Mucosa of descending colon (tissue), 3 donors: ENCODE measurements around the gene PRRC2B. TPM values are rescaled to one million over a fixed set of nuclear protein-coding genes. Genes with fewer than 3 reads are reported as not detected.

ENCODE experiments used
- ATAC-seq: fragments of 200-7000 bp; cut with Tn5 transposase; one replicate; pipeline ENCODE4 v1.9.1; 2020; ENCODE audit warnings: mild to moderate bottlenecking, moderate library complexity
- DNase-seq, 3 donors: peaks; one replicate each; pipeline ENCODE4 v3.0.0-alpha.2; 2020
- H3K36me3 ChIP-seq: fragments of 200-600 bp; one replicate; pipeline ENCODE4 v1.8.0; 2021; ENCODE audit warnings: low read depth, mild to moderate bottlenecking
- H3K4me1 ChIP-seq: fragments of 200-600 bp; one replicate; pipeline ENCODE4 v1.8.0; 2021; ENCODE audit warnings: low read depth, mild to moderate bottlenecking
- H3K4me3 ChIP-seq: fragments of 200-600 bp; one replicate; pipeline ENCODE4 v1.8.0; 2021; ENCODE audit warnings: mild to moderate bottlenecking
- H3K9me3 ChIP-seq: fragments of 200-600 bp; one replicate; pipeline ENCODE4 v1.8.0; 2021; ENCODE audit warnings: mild to moderate bottlenecking
- intact Hi-C, 2 donors: fragments of 100-400 bp; cut with DNase I in 1 of 2; cut with micrococcal nuclease in 1 of 2; formaldehyde crosslinking; loops; one replicate each; pipeline versions ENCODE4 v1.11.0 to v1.11.1; 2022; cut with DNase I, micrococcal nuclease
- total RNA-seq, 3 donors: library from RNA; stranded (reverse); fragmentation: NEBNext Ultra II Directional in 2 of 3; extraction: Animal tissue kit (Norgen Biotek cat#: 25700) in 2 of 3; gene quantifications; one replicate each; pipeline versions ENCODE4 v1.2.1 to v1.2.4, GENCODE V29; 2021 to 2023
- TF ChIP-seq, protein P1 (sequence below): fragments of 200-600 bp; IDR thresholded peaks from one replicate; pipeline ENCODE4 v1.8.0; 2022; ENCODE audit warnings: antibody characterized with exemption, mild to moderate bottlenecking
- donor health status: DM: no; HTN: no; CAD: no; lungs with moderate emphysema.
- donor health status: DM: no; HTN: no; CAD: no.
- donor health status: DM: no; HTN: yes; CAD: no.

The PRRC2B gene
- total RNA-seq, 3 donors from 2014 or later: 105 to 175 (median 113) TPM

DNA sequence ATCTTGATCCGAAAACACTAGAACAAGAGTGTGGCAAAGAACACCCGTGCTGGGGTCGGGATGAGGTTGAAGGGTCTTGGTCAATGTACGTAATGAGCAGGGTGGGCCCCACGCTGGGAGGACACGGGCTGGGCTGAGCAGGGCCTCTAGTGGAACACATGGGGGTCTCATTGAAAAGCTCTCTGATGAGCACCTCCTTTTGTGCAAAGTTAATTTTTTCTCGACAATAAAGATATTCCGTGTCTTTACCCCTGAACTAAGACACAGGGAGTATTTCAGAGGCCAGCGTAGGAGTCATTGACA lies 129.2 kb downstream of the PRRC2B start:
- Histone ChIP-seq H3K4me3 (no peak overlapping the region), H3K4me1 (no peaks in the 10 kb centered on the region), H3K36me3 (peaks cover 10% of the 10 kb centered on the region), H3K9me3 (no peaks in the 10 kb centered on the region)
- TF ChIP-seq, protein P1, sequence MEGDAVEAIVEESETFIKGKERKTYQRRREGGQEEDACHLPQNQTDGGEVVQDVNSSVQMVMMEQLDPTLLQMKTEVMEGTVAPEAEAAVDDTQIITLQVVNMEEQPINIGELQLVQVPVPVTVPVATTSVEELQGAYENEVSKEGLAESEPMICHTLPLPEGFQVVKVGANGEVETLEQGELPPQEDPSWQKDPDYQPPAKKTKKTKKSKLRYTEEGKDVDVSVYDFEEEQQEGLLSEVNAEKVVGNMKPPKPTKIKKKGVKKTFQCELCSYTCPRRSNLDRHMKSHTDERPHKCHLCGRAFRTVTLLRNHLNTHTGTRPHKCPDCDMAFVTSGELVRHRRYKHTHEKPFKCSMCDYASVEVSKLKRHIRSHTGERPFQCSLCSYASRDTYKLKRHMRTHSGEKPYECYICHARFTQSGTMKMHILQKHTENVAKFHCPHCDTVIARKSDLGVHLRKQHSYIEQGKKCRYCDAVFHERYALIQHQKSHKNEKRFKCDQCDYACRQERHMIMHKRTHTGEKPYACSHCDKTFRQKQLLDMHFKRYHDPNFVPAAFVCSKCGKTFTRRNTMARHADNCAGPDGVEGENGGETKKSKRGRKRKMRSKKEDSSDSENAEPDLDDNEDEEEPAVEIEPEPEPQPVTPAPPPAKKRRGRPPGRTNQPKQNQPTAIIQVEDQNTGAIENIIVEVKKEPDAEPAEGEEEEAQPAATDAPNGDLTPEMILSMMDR: no peak
- DNase-seq (no peak), ATAC-seq (no peak)
- intact Hi-C loops: no loop called here

DNA sequence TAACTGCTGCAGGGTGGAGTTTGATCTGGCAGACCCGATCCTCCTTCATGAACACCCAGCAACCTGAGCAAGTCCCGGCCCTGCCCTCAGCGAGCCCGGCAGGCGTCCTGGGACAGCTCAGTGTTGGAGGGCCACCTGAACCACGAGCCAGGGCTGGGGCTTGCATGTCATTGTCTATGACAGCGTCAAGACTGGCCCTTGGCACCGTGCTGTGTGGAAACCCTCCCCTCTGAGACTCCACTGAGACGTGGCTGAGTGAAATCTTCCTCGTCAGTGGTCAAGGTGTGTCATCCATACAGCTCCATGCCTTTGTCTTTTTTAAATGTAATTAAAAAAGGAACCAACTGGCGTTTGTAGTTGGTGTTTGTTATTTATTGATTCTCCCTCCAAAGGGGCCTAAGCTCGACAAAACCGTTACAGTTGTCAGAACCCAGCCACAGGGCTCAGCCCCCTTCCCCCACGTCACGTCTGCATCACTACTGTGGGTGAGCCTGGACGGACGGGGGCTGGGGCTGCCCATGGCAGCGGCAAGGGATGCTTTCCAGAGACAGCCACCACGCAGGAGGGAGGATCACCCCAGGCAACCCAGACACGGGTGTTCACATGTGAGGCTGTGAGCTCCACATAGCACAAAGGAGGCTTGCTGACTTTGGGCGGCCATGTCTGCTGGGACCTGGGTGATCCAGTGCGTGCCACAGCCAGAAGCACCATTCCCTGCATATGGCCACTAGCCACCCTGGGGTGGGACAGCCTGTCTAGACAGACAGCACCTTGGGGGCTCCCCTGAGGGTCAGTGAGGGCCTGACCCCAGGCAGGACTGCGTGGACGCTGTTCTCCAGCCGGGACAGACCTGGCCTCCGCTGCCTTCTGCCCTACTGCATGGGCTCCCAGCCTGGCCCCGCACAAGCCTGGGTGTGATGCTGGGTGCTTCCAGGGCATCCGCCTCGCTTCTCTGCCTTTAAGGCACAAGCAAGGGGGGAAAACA lies 129.9 kb downstream of the PRRC2B start:
- H3K36me3 ChIP-seq: peaks cover 7% of the 10 kb centered on the region
- no peaks in the 10 kb centered on the region for H3K4me1 ChIP-seq
- intact Hi-C loops: no loop called here
- H3K9me3 ChIP-seq: no peaks in the 10 kb centered on the region
- H3K4me3 ChIP-seq: no peak overlapping the region
- TF ChIP-seq, protein P1: no peak
- ATAC-seq (peak; percentile 12), DNase-seq (no peak)

DNA sequence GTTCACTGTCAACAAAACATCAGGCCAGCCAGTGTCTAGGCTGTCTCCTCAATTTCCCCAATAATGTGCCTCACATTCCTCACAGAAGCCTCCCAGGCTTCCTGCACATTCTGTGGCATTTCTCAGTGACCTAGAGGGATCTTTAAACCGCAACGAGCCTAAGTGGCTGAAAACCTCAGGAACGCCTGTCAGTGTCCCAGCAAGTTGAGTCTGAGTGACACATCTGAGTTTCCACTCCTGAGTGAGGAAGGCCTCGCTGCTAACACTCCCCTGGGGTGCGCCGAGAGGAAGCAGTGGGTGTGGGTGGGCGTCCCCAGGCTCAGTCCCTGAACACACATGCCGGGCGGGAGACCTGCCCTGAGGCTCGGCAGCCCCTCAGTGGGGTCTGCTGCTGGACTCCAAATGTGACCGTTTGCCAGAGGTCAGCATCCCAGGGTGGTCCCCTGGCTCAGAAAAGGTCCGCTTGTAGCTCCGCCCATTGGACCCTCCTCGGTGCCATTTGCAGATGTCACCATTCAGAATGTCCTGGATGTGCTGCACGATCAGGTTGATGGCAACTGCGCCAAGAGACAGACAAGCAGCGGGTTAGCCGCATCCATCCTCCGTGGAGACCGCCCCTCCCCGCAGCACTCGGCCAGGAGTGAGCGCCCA lies 130.9 kb downstream of the PRRC2B start:
- Histone ChIP-seq H3K9me3 (no peaks in the 10 kb centered on the region), H3K4me3 (no peak overlapping the region), H3K36me3 (no peaks in the 10 kb centered on the region), H3K4me1 (peaks cover 3% of the 10 kb centered on the region)
- intact Hi-C loops: no loop called here
- DNase-seq: no peak
- no peak for ATAC-seq
- TF ChIP-seq, protein P1: no peak

DNA sequence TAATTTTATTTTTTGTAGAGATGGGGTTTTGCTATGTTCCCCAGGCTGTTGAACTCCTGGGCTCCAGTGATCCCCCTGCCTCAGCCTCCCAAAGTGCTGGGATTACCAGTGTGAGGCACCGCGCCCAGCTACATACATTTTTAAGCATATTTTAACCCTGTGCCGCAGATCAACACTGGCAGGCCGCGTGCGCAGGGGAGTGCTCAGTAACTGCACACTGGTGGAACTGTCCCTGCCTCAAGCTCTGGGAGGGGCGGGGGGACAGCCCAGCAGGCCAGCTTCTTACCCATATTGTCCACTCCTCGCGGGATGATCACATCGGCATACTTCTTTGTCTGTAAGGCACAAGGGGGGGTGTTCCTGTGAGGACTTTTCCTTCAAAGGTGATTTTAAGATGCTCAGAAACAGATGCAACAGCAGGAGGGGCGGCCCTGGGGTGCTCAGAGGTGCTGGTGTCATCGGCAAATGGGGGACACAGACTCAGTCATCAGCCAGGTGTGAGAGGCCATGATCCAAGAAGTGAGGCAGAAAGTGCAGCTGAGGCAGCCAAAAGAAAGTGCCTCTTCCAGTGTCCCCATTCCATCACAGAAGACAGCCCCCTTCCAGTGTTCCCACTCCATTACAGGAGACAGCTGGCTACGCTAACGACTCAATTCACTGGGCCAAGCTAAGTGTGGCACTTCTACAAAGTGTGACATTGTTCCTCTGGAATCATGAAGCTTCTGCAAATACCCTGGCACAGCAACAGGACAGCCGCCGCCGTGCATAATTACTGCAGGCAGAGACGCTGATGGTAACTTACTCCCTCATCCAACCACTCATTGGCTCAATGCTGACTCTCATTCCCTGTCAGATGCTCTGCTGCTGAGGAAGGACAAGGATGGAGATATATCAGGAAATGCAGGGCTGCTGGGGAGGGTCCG lies 132.0 kb downstream of the PRRC2B start:
- H3K36me3 ChIP-seq: no peaks in the 10 kb centered on the region
- ATAC-seq: no peak

DNA sequence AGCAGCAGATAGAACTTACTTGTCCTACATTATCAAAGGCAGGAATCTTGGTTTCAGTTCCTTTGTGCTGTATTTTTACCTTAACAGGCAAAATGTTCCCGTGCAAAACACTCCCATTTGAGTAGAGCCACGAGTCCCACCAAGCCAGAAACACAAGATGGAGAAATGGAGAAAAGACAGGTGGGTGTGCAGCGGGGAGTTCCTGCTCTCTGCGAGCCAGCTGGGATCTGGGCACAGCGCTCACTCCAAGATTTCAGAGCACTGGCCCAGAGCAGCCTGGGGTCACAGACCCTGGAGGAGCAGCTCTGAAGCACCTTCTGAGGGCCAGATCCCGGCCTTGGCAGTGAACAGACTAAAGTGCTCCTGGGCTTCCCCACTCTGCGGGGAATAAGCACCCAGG lies 134.3 kb downstream of the PRRC2B start:
- intact Hi-C loops: no loop called here
- Histone ChIP-seq H3K4me1 (peaks cover 14% of the 10 kb centered on the region), H3K36me3 (no peaks in the 10 kb centered on the region), H3K4me3 (no peak overlapping the region), H3K9me3 (no peaks in the 10 kb centered on the region)
- ATAC-seq (no peak), DNase-seq (no peak)
- TF ChIP-seq, protein P1: no peak

More for the DNA sequence above, 132.0 kb downstream of the PRRC2B start:
- no peak overlapping the region for H3K4me3 ChIP-seq
- peaks cover 10% of the 10 kb centered on the region for H3K4me1 ChIP-seq
- no peak for DNase-seq
- TF ChIP-seq, protein P1: no peak
- H3K9me3 ChIP-seq: no peaks in the 10 kb centered on the region
- intact Hi-C loops: no loop called here
